ENCODE results near the gene ITGBL1.

Gene ITGBL1

GRCh38 chr13:101612735-101613134, 160.3 kb downstream of the ITGBL1 start:
- DNase-seq (ENCODE audit: low spot score), result no peak
- no peak for TF ChIP-seq CTCF (IDR thresholded peaks at IDR 0.05; ENCODE audit: extremely low read depth, missing control alignments)

- DNase-seq (ENCODE audit: low spot score), result no peak
- TF ChIP-seq CTCF (IDR thresholded peaks at IDR 0.05; ENCODE audit: extremely low read depth, missing control alignments), result no peak
Observed at GRCh38 chr13:101614491-101614890, 162.0 kb downstream of the ITGBL1 start.

GRCh38 chr13:101618440-101619187, 166.1 kb downstream of the ITGBL1 start:
- DNase-seq (ENCODE audit: low spot score), result no peak
- TF ChIP-seq CTCF (IDR thresholded peaks at IDR 0.05; ENCODE audit: extremely low read depth, missing control alignments), result no peak

- no peak for TF ChIP-seq CTCF (IDR thresholded peaks at IDR 0.05; ENCODE audit: extremely low read depth, missing control alignments)
- DNase-seq (ENCODE audit: low spot score), result no peak
Observed at GRCh38 chr13:101621099-101621498, 168.6 kb downstream of the ITGBL1 start.

- no peak for TF ChIP-seq CTCF (IDR thresholded peaks at IDR 0.05; ENCODE audit: extremely low read depth, missing control alignments)
- DNase-seq (ENCODE audit: low spot score), result no peak
Observed at GRCh38 chr13:101623470-101624209, 171.2 kb downstream of the ITGBL1 start.

GRCh38 chr13:101624210-101624922, 171.9 kb downstream of the ITGBL1 start:
- no peak for TF ChIP-seq CTCF (IDR thresholded peaks at IDR 0.05; ENCODE audit: extremely low read depth, missing control alignments)
- no peak for DNase-seq (ENCODE audit: low spot score)

GRCh38 chr13:101624981-101625380, 172.5 kb downstream of the ITGBL1 start:
- TF ChIP-seq CTCF (IDR thresholded peaks at IDR 0.05; ENCODE audit: extremely low read depth, missing control alignments), result no peak
- DNase-seq (ENCODE audit: low spot score), result no peak

All from GM20000 (cell line).